ENCODE data around the gene RALB. TPM values are rescaled to one million over a fixed set of nuclear protein-coding genes. Genes with fewer than 3 reads are reported as not detected.

RALB gene
- total and polyA plus RNA-seq, 2 of the 4 experiments (the other 2 are of a cell fraction), result 53.6 to 54.7 TPM

GRCh38 chr2:120326066-120326465, 73.4 kb downstream of the RALB start:
- no peak overlapping the region for H3K18ac ChIP-seq (ENCODE audit: low read depth, low read length)
- no peak overlapping the region for H2AK5ac ChIP-seq (ENCODE audit: low read depth, low read length)
- H2BK15ac ChIP-seq (ENCODE audit: low read depth, low read length), result no peak overlapping the region
- intact Hi-C loops (cut with micrococcal nuclease) (no loop called here), in situ Hi-C loops (cut with MboI; ENCODE audit: low sequenced_read_pairs) (loop anchor here (25.0 kb wide), 1 partner anchor 486 kb away; no protein-coding TSS in a partner anchor), dilution Hi-C loops (cut with HindIII; ENCODE audit: low sequenced_read_pairs, unreplicated experiment) (no loop called here)
- H3K4me3 ChIP-seq (ENCODE audit: insufficient read depth, low read depth, low read length), result no peak overlapping the region
- CTCF ChIA-PET, result no interaction called here
- H3K23ac ChIP-seq (ENCODE audit: low read depth, low read length), result no peak overlapping the region
- no CpG with 5 or more reads among the region's 9 CpGs for WGBS, 2 experiments (ENCODE audit: extremely low coverage in 2 of 2, insufficient read length in 1 of 2)
- H4K91ac ChIP-seq (ENCODE audit: insufficient read depth, low read depth, low read length), result no peak overlapping the region
- no peak overlapping the region for H3K14ac ChIP-seq (replicated peaks; ENCODE audit: low read depth, low read length)
- no peaks in the 10 kb centered on the region for H4K20me1 ChIP-seq (ENCODE audit: insufficient read depth, low read length)
- TF ChIP-seq FOS (IDR thresholded peaks at IDR 0.05; ENCODE audit: low read depth, low read length), result no peak
- TF ChIP-seq USF2 (IDR thresholded peaks at IDR 0.05; ENCODE audit: low read depth, low read length), result no peak
- TF ChIP-seq RFX5 (IDR thresholded peaks at IDR 0.05; ENCODE audit: low read depth, low read length), result no peak
- TF ChIP-seq MXI1 (IDR thresholded peaks at IDR 0.05; ENCODE audit: borderline replicate concordance, low read depth, low read length), result no peak
- no peak for TF ChIP-seq POLR2A (IDR thresholded peaks at IDR 0.05; ENCODE audit: low read depth, low read length)
- TF ChIP-seq CEBPB (IDR thresholded peaks at IDR 0.05; ENCODE audit: low read depth, low read length), result no peak
- TF ChIP-seq CHD1 (IDR thresholded peaks at IDR 0.05; ENCODE audit: low read depth, low read length), result no peak
- no peak for TF ChIP-seq ELK1 (IDR thresholded peaks at IDR 0.05; ENCODE audit: borderline replicate concordance, low read depth, low read length)
- H3K36me3 ChIP-seq (ENCODE audit: control insufficient read depth, insufficient read depth, low read length), result no peaks in the 10 kb centered on the region
- H3K9me3 ChIP-seq (ENCODE audit: control insufficient read depth, insufficient read depth, low read length), result no peaks in the 10 kb centered on the region
- H2BK5ac ChIP-seq (ENCODE audit: low read depth, low read length, poor library complexity, severe bottlenecking), result no peak overlapping the region
- no peak overlapping the region for H3K27ac ChIP-seq (ENCODE audit: insufficient read depth, low read length)
- no peak overlapping the region for H2BK120ac ChIP-seq (ENCODE audit: low read depth, low read length)
- no peak overlapping the region for H2AFZ ChIP-seq (replicated peaks; ENCODE audit: low read length, poor library complexity)
- no peak overlapping the region for H3K56ac ChIP-seq (ENCODE audit: extremely low read depth, insufficient read depth, low read length)
- no peak overlapping the region for H3K4me2 ChIP-seq (ENCODE audit: low read depth, low read length)
- H3K4ac ChIP-seq (ENCODE audit: low read depth, low read length), result no peak overlapping the region
- no peaks in the 10 kb centered on the region for H3K9me1 ChIP-seq (ENCODE audit: insufficient read depth, low read length)
- H2AK9ac ChIP-seq (replicated peaks; ENCODE audit: low read depth, low read length, poor library complexity), result no peak overlapping the region
- H3K4me1 ChIP-seq (ENCODE audit: control insufficient read depth, insufficient read depth, low read length), result peaks cover 3% of the 10 kb centered on the region; the same call in 1 of the 2 replicates
- no peak overlapping the region for H4K5ac ChIP-seq (ENCODE audit: low read depth, low read length)
- ATAC-seq (ENCODE audit: low read depth) (no peak), DNase-seq (no peak)
- H3K27me3 ChIP-seq (ENCODE audit: control insufficient read depth, insufficient read depth, low read length), result peaks cover 70% of the 10 kb centered on the region
- POLR2A ChIA-PET (ENCODE audit: unreplicated experiment), result no interaction called here
- H3K9ac ChIP-seq (ENCODE audit: low read depth, low read length), result no peak overlapping the region
- H2BK20ac ChIP-seq (ENCODE audit: low read depth, low read length), result no peak overlapping the region
- no peaks in the 10 kb centered on the region for H3K79me1 ChIP-seq (ENCODE audit: low read depth in 1 of 2, low read length in 2 of 2)
- no peak overlapping the region for H4K8ac ChIP-seq (ENCODE audit: low read depth in 2 of 2, low read length in 2 of 2)
- no TSS peak for BruUV-seq (replicated peaks)
